ENCODE data around the gene COL18A1.

DNA sequence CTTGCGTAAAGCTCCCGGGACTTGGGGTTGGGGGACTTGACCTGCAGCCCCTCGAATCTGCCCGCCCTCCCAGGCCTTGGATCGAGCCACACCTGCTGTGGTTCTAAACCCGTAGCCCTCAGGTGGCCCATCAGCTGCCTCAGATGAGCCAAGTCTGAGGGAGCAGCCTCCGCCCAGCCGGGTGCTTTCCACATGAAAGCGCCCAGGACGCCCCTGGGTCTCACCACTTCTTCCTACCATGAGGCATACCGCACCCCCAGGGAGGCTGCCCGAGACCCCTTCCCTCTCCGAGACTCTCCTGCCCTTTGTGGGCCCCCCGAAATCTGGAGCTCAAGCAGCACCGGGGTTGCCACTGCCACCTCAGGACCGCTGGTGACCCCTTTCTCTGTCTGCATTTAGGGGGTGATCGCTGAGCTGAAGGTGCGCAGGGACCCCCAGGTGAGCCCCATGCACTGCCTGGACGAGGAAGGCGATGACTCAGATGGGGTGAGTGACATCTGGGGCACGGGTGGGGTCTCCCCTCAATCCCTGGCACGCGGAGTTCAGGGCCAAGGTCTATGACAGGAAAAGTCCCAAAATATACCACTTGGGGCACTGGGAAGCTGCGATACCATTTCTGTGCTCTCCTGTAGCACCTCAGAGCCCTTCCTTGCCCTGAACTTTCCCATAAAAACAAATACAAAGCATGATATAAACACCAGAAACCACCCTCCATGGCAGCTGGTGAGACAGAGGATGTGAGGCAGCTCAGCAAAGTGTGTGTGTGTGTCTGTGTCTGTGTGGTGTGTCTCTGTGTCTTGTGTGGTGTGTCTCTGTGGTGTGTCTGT lies 68.7 kb downstream of the COL18A1 start:
- TF ChIP-seq CTCF (IDR thresholded peaks at IDR 0.05; ENCODE audit: borderline replicate concordance, extremely low read depth, low read length, poor library complexity, severe bottlenecking) (peak; percentile 23), EZH2 (IDR thresholded peaks at IDR 0.05; ENCODE audit: borderline replicate concordance, low read depth, low read length, severe bottlenecking) (no peak)
